Prostate gland (tissue), 2 donors: ENCODE measurements around the gene PTPRD.

Experiments used
- CTCF ChIP-seq, 4 experiments: fragments of 200-600 bp in 2 of 4; fragments of 450-650 bp in 2 of 4; sonication (generic) in 2 of 4; IDR thresholded peaks; 1 replicate in 3 of 4; 2 replicates in 1 of 4; pipeline ENCODE4 v1.5.1; 2016 to 2019; ENCODE audit warnings: antibody characterized with exemption in 4 of 4, mild to moderate bottlenecking in 2 of 4, moderate library complexity in 2 of 4
- POLR2A ChIP-seq: fragments of 450-650 bp; IDR thresholded peaks from one replicate; pipeline ENCODE4 v1.6.1; 2016; ENCODE audit warnings: antibody characterized with exemption, mild to moderate bottlenecking

GRCh38 chr9:8980496-8981013 lies 1632.2 kb downstream of the PTPRD start:
- TF ChIP-seq POLR2A (no peak), CTCF (IDR thresholded peaks at IDR 0.05) (no peak)
